ENCODE measurements around the gene MRPS22.
A peak's percentile ranks its signal among the peaks of the same experiment; 100 is the strongest.
"Not testable (repeated sequence)": the region's sequence is repeated elsewhere in the genome, so short reads cannot be mapped to it uniquely, and the experiment has no call there.

MRPS22 gene

GRCh38 chr3:139377378-139377777 lies 33.6 kb downstream of the MRPS22 start:
- ATAC-seq (replicated peaks) (no peak), DNase-seq (no peak)
- Mint-ChIP-seq H3K36me3 (peaks cover 24 to 46% of the 10 kb centered on the region in 2 donors), H3K4me1 (peaks cover 7 to 10% of the 10 kb centered on the region in 2 donors), H3K27me3 (no peaks in the 10 kb centered on the region), H3K9me3 (no peaks in the 10 kb centered on the region), H3K4me3 (no peak overlapping the region), H3K27ac (no peak overlapping the region)

- DNase-seq (no peak), ATAC-seq (replicated peaks) (no peak)
- Mint-ChIP-seq H3K4me1 (peaks cover 7 to 10% of the 10 kb centered on the region in 2 donors), H3K27me3 (no peaks in the 10 kb centered on the region), H3K4me3 (no peak overlapping the region), H3K27ac (no peak overlapping the region), H3K9me3 (no peaks in the 10 kb centered on the region), H3K36me3 (peaks cover 24 to 40% of the 10 kb centered on the region in 2 donors)
Observed at GRCh38 chr3:139378587-139379241, 34.9 kb downstream of the MRPS22 start.

- no peak for ATAC-seq (replicated peaks)
- no peak for DNase-seq
- H3K27me3 Mint-ChIP-seq: no peaks in the 10 kb centered on the region
- H3K9me3 Mint-ChIP-seq: no peaks in the 10 kb centered on the region
- H3K36me3 Mint-ChIP-seq: peaks cover 20 to 31% of the 10 kb centered on the region in 2 donors
- no peak overlapping the region for H3K4me3 Mint-ChIP-seq
- H3K27ac Mint-ChIP-seq: no peak overlapping the region
- H3K4me1 Mint-ChIP-seq: peaks cover 7 to 10% of the 10 kb centered on the region in 2 donors
Observed at GRCh38 chr3:139380575-139380974, 36.8 kb downstream of the MRPS22 start.

- Mint-ChIP-seq H3K4me1 (peaks cover 12 to 23% of the 10 kb centered on the region in 2 donors), H3K36me3 (peaks cover 20 to 31% of the 10 kb centered on the region in 2 donors)
- not testable (repeated sequence) for DNase-seq; ATAC-seq (replicated peaks); H3K9me3 Mint-ChIP-seq; H3K27ac Mint-ChIP-seq; H3K4me3 Mint-ChIP-seq; H3K27me3 Mint-ChIP-seq
Observed at GRCh38 chr3:139382291-139382690, 38.5 kb downstream of the MRPS22 start.

GRCh38 chr3:139388077-139388476 lies 44.3 kb downstream of the MRPS22 start:
- DNase-seq (no peak), ATAC-seq (replicated peaks) (no peak)
- Mint-ChIP-seq H3K4me3 (peak overlapping the region; percentile 48 to 50), H3K36me3 (peaks cover 4 to 6% of the 10 kb centered on the region in 2 donors), H3K27me3 (no peaks in the 10 kb centered on the region), H3K4me1 (peaks cover 5 to 25% of the 10 kb centered on the region in 2 donors), H3K27ac (no peak overlapping the region), H3K9me3 (no peaks in the 10 kb centered on the region)

- peak overlapping the region; percentile 86 to 89 for H3K4me3 Mint-ChIP-seq
- ATAC-seq (replicated peaks): peak; percentile 27 to 29
- peaks cover 7 to 25% of the 10 kb centered on the region in 2 donors for H3K4me1 Mint-ChIP-seq
- no peaks in the 10 kb centered on the region for H3K9me3 Mint-ChIP-seq
- peaks cover 4 to 6% of the 10 kb centered on the region in 2 donors for H3K36me3 Mint-ChIP-seq
- peak overlapping the region; percentile 92 for H3K27ac Mint-ChIP-seq
- DNase-seq: no peak
- H3K27me3 Mint-ChIP-seq: no peaks in the 10 kb centered on the region
Observed at GRCh38 chr3:139388821-139389551, 45.2 kb downstream of the MRPS22 start.

GRCh38 chr3:139389552-139390368 lies 45.9 kb downstream of the MRPS22 start, which contains the start of gene COPB2:
Gene COPB2 (minus strand): TSS chr3:139389647. CDS start chr3:139389550, 97 bp downstream.
- ATAC-seq (replicated peaks) (peak; percentile 97 to 98), DNase-seq (peak; percentile 98)
- Mint-ChIP-seq H3K4me3 (peak within 1 kb of the TSS; percentile 86 to 89), H3K4me1 (peaks cover 8 to 25% of the 10 kb centered on the region in 2 donors), H3K36me3 (peaks cover 4 to 6% of the 10 kb centered on the region in 2 donors), H3K27ac (peak within 1 kb of the TSS; percentile 92), H3K9me3 (no peaks in the 10 kb centered on the region), H3K27me3 (no peaks in the 10 kb centered on the region)

GRCh38 chr3:139394116-139394515 lies 50.3 kb downstream of the MRPS22 start:
- no peak overlapping the region for H3K27ac Mint-ChIP-seq
- no peak overlapping the region for H3K4me3 Mint-ChIP-seq

GRCh38 chr3:139396707-139397106 lies 52.9 kb downstream of the MRPS22 start:
- Mint-ChIP-seq H3K9me3 (no peaks in the 10 kb centered on the region), H3K27ac (no peak overlapping the region), H3K4me3 (no peak overlapping the region), H3K27me3 (no peaks in the 10 kb centered on the region), H3K4me1 (peaks cover 0 to 3% of the 10 kb centered on the region in 2 donors), H3K36me3 (peaks cover 4 to 9% of the 10 kb centered on the region in 2 donors)
- no peak for DNase-seq
- ATAC-seq (replicated peaks): no peak

More at GRCh38 chr3:139394116-139394515, 50.3 kb downstream of the MRPS22 start:
- ATAC-seq (replicated peaks): no peak
- Mint-ChIP-seq H3K9me3 (no peaks in the 10 kb centered on the region), H3K4me1 (peaks cover under 1 to 3% of the 10 kb centered on the region in 2 donors), H3K27me3 (no peaks in the 10 kb centered on the region), H3K36me3 (peaks cover under 1% of the 10 kb centered on the region in 2 donors)
- DNase-seq: no peak

GRCh38 chr3:139401155-139401554 lies 57.3 kb downstream of the MRPS22 start:
- peaks cover 14 to 15% of the 10 kb centered on the region in 2 donors for H3K9me3 Mint-ChIP-seq
- not testable (repeated sequence) for H3K4me3 Mint-ChIP-seq; ATAC-seq (replicated peaks); DNase-seq; H3K27me3 Mint-ChIP-seq; H3K27ac Mint-ChIP-seq; H3K4me1 Mint-ChIP-seq
- peaks cover 29 to 39% of the 10 kb centered on the region in 2 donors for H3K36me3 Mint-ChIP-seq
